Right ventricle myocardium superior (tissue), 1 donor: ENCODE data around the gene NPW. TPM values are rescaled to one million over a fixed set of nuclear protein-coding genes. Genes with fewer than 3 reads are reported as not detected.

Source experiments
- ATAC-seq: fragments of 200-7000 bp; cut with Tn5 transposase; one replicate; pipeline ENCODE4 v1.9.1; 2020; ENCODE audit warnings: mild to moderate bottlenecking; ENCODE audit not compliant: poor library complexity
- DNase-seq: peaks from one replicate; pipeline ENCODE4 v3.0.0-alpha.2; 2020
- intact Hi-C: fragments of 100-400 bp; cut with DNase I; formaldehyde crosslinking; loops from one replicate; pipeline ENCODE4 v1.11.2; 2022
- total RNA-seq: library from RNA; stranded (reverse); fragmentation: NEBNext Ultra II Directional; extraction: Animal tissue kit (Norgen Biotek cat#: 25700); gene quantifications from one replicate; pipeline ENCODE4 v1.2.1, GENCODE V29; 2021
- donor health status: DM: no; HTN: yes; CAD: no; lungs with severe emphysema.

NPW gene
- total RNA-seq, 1 donor from 2014 or later: not detected

- no peak for ATAC-seq
- DNase-seq: no peak
- intact Hi-C loops: no loop called here
Observed at GRCh38 chr16:1982991-1983543, 36.5 kb upstream of the NPW start.

GRCh38 chr16:1983544-1984346 is 35.8 kb upstream of the NPW start, which contains the start of gene GFER:
Gene GFER (plus strand): TSS chr16:1984193. CDS start chr16:1984219, 26 bp downstream.
- peak; percentile 96 for ATAC-seq
- intact Hi-C loops: no loop called here
- DNase-seq: peak; percentile 95

GRCh38 chr16:1984347-1985225 is 35.0 kb upstream of the NPW start:
- intact Hi-C loops: no loop called here
- ATAC-seq (peak; percentile 3), DNase-seq (no peak)

- no peak for DNase-seq
- no peak for ATAC-seq
- intact Hi-C loops: no loop called here
Observed at GRCh38 chr16:1985466-1986150, 34.0 kb upstream of the NPW start.

- ATAC-seq (no peak), DNase-seq (no peak)
- intact Hi-C loops: no loop called here
Observed at GRCh38 chr16:1987198-1987597, 32.4 kb upstream of the NPW start.

GRCh38 chr16:1989209-1990100 is 30.1 kb upstream of the NPW start, which contains the start of gene SYNGR3:
Gene SYNGR3 (plus strand): TSS chr16:1989970. CDS start chr16:1990103, 133 bp downstream.
- ATAC-seq: no peak
- intact Hi-C loops: no loop called here
- no peak for DNase-seq

- DNase-seq (no peak), ATAC-seq (no peak)
- intact Hi-C loops: no loop called here
Observed at GRCh38 chr16:1990101-1990350, 29.6 kb upstream of the NPW start.

GRCh38 chr16:1990351-1991134 is 29.0 kb upstream of the NPW start:
- no peak for ATAC-seq
- no peak for DNase-seq
- intact Hi-C loops: no loop called here

GRCh38 chr16:1991135-1991551 is 28.4 kb upstream of the NPW start:
- ATAC-seq (no peak), DNase-seq (no peak)
- intact Hi-C loops: no loop called here

GRCh38 chr16:1991588-1991947 is 28.0 kb upstream of the NPW start:
- DNase-seq (no peak), ATAC-seq (no peak)
- intact Hi-C loops: no loop called here

GRCh38 chr16:1991948-1992703 is 27.5 kb upstream of the NPW start:
- ATAC-seq (peak; percentile 90), DNase-seq (peak; percentile 96)
- intact Hi-C loops: no loop called here

GRCh38 chr16:1992704-1993317 is 26.8 kb upstream of the NPW start:
- ATAC-seq: peak; percentile 3
- intact Hi-C loops: no loop called here
- DNase-seq: no peak

- intact Hi-C loops: no loop called here
- no peak for ATAC-seq
- DNase-seq: no peak
Observed at GRCh38 chr16:1993731-1994131, 25.9 kb upstream of the NPW start.

- no peak for DNase-seq
- intact Hi-C loops: no loop called here
- no peak for ATAC-seq
Observed at GRCh38 chr16:1997494-1998359, 21.9 kb upstream of the NPW start.

GRCh38 chr16:1998360-1998835 is 21.2 kb upstream of the NPW start:
- no peak for ATAC-seq
- DNase-seq: no peak
- intact Hi-C loops: no loop called here
